ENCODE data around the gene PRKRIP1.
"Not testable (repeated sequence)": the region's sequence is repeated elsewhere in the genome, so short reads cannot be mapped to it uniquely, and the experiment has no call there.

DNA sequence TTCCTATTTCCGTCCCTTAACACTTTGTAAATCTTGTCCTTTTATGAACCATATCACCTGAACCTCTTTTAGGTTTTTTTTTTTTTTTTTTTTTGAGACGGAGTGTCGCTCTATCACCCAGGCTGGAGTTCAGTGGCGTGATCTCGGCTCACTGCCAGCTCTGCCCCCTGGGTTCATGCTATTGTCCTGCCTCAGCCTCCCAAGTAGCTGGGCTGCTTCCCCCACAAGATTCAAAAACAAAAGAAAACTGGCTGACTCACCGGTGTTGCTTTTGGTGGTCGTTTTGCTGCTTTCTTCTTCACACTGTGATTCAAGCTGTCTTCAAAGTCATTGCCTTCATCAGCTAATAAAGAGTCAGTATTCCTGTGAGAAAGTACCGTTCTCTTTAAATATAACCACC lies 15.3 kb upstream of the PRKRIP1 start:
- TF ChIP-seq, protein P1, sequence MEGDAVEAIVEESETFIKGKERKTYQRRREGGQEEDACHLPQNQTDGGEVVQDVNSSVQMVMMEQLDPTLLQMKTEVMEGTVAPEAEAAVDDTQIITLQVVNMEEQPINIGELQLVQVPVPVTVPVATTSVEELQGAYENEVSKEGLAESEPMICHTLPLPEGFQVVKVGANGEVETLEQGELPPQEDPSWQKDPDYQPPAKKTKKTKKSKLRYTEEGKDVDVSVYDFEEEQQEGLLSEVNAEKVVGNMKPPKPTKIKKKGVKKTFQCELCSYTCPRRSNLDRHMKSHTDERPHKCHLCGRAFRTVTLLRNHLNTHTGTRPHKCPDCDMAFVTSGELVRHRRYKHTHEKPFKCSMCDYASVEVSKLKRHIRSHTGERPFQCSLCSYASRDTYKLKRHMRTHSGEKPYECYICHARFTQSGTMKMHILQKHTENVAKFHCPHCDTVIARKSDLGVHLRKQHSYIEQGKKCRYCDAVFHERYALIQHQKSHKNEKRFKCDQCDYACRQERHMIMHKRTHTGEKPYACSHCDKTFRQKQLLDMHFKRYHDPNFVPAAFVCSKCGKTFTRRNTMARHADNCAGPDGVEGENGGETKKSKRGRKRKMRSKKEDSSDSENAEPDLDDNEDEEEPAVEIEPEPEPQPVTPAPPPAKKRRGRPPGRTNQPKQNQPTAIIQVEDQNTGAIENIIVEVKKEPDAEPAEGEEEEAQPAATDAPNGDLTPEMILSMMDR (IDR thresholded peaks at IDR 0.05; ENCODE audit: low read depth, low read length, missing input control) = not testable (repeated sequence)
- not testable (repeated sequence) for TF ChIP-seq YY1 (IDR thresholded peaks at IDR 0.05); HNF4A (conservative IDR thresholded peaks at IDR 0.05); TAF1 (conservative IDR thresholded peaks at IDR 0.05); HNF4G (IDR thresholded peaks at IDR 0.05)
- TF ChIP-seq, protein P2, sequence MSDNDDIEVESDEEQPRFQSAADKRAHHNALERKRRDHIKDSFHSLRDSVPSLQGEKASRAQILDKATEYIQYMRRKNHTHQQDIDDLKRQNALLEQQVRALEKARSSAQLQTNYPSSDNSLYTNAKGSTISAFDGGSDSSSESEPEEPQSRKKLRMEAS (IDR thresholded peaks at IDR 0.05) = not testable (repeated sequence)

Data from liver (tissue), 3 donors.